DND-41 (cell line): Measurements from ENCODE around the gene CLDN15.

Source experiments
- ATAC-seq: fragments of 200-7000 bp; cut with Tn5 transposase; 3 replicates; pipeline ENCODE4 v1.9.1; 2021; ENCODE audit warnings: low read depth; ENCODE audit not compliant: insufficient read depth
- DNase-seq: peaks from one replicate; pipeline ENCODE4 v3.0.0-alpha.2; 2020
- H2AFZ ChIP-seq: 2 replicates; pipeline ENCODE4 v1.6.0; 2012; ENCODE audit warnings: low read depth, low read length
- H3K27ac ChIP-seq: 2 replicates; pipeline ENCODE4 v1.5.1; 2012; ENCODE audit warnings: low read length, inconsistent platforms
- H3K27me3 ChIP-seq: fragments of 200-600 bp; sonication (generic); 2 replicates; pipeline ENCODE4 v1.6.0; 2012; ENCODE audit warnings: low read length, mild to moderate bottlenecking, inconsistent platforms; ENCODE audit not compliant: insufficient read depth, poor library complexity
- H3K36me3 ChIP-seq: 2 replicates; pipeline ENCODE4 v1.5.1; 2012; ENCODE audit warnings: low read length, inconsistent platforms; ENCODE audit not compliant: insufficient read depth
- H3K4me1 ChIP-seq: 2 replicates; pipeline ENCODE4 v1.5.1; 2012; ENCODE audit warnings: mild to moderate bottlenecking, low read length; ENCODE audit not compliant: insufficient read depth
- H3K4me2 ChIP-seq: 2 replicates; pipeline ENCODE4 v1.6.0; 2012; ENCODE audit warnings: mild to moderate bottlenecking, moderate library complexity, low read length, inconsistent platforms; ENCODE audit not compliant: insufficient read depth
- H3K4me3 ChIP-seq, 2 experiments: fragments of 200-600 bp in 1 of 2; shearing (Covaris generic) in 1 of 2; 2 replicates each; pipeline ENCODE4 v1.5.1; 2012 to 2016; ENCODE audit warnings: inconsistent platforms in 2 of 2, low read length in 2 of 2, mild to moderate bottlenecking in 2 of 2, low read depth in 1 of 2, moderate library complexity in 1 of 2
- H3K79me2 ChIP-seq: 2 replicates; pipeline ENCODE4 v1.6.0; 2012; ENCODE audit warnings: low read length, inconsistent platforms; ENCODE audit not compliant: insufficient read depth
- H3K9ac ChIP-seq: 2 replicates; pipeline ENCODE4 v1.6.0; 2012; ENCODE audit warnings: low read depth, mild to moderate bottlenecking, inconsistent platforms, low read length, moderate library complexity
- H3K9me3 ChIP-seq: 2 replicates; pipeline ENCODE4 v1.5.1; 2012; ENCODE audit warnings: low read length, moderate library complexity, mild to moderate bottlenecking, inconsistent platforms; ENCODE audit not compliant: insufficient read depth, severe bottlenecking
- H4K20me1 ChIP-seq: 2 replicates; pipeline ENCODE4 v1.6.0; 2012; ENCODE audit warnings: low read length; ENCODE audit not compliant: insufficient read depth
- CTCF ChIP-seq: IDR thresholded peaks from 2 replicates; pipeline ENCODE4 v1.5.1; 2012; ENCODE audit warnings: borderline replicate concordance, low read length, moderate library complexity, mild to moderate bottlenecking; ENCODE audit not compliant: poor library complexity, severe bottlenecking; ENCODE audit errors: extremely low read depth
- EZH2 ChIP-seq: IDR thresholded peaks from 3 replicates; pipeline ENCODE4 v1.6.1; 2012; ENCODE audit warnings: borderline replicate concordance, low read depth, mild to moderate bottlenecking, moderate library complexity, low read length, inconsistent platforms; ENCODE audit not compliant: severe bottlenecking

Gene CLDN15

DNA sequence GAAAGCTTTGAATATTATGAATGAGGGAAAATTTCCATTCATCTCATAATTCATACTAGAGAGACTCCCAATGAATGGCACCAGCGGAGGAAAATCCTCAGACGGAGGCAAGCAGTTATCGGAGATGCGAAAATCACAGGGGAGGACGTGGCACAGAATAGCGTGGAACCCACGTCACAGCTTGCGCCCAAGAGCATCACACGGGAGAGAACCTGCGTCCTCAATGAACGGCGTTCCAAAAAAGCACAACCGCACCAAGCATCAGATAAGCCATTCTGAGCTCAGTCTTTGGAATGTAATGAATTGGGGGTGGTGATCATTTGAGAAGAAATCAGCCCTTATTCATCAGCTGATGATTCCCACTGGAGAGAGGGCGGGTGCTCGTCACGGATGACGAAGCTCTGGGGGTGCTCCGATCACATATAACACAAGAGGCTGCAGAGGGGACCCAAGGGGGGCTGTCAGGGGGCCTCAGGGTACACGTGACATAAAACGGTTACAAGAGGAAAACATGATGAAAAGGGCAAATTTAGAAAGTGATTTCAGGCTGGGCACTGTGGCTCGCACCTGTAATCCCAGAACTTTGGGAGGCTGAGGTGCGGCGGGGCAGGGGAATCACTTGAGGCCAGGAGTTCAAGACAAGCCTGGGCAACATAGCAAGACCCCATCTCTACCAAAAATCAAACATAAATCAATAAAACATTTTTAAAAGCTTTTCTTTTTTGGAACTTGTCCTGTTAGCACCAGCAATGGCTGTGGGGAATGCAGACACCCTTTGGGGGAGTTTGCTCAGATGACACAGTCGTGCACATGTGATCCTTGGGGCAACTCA lies 41.1 kb upstream of the CLDN15 start:
- Histone ChIP-seq H4K20me1 (no peaks in the 10 kb centered on the region), H3K79me2 (no peaks in the 10 kb centered on the region), H3K36me3 (no peaks in the 10 kb centered on the region), H3K9me3 (no peaks in the 10 kb centered on the region), H3K9ac (no peak overlapping the region), H3K4me1 (peaks cover 6% of the 10 kb centered on the region), H3K4me2 (no peak overlapping the region), H3K4me3 (no peak overlapping the region), H2AFZ (no peak overlapping the region), H3K27me3 (no peaks in the 10 kb centered on the region), H3K27ac (no peak overlapping the region)
- ATAC-seq (no peak), DNase-seq (no peak)
- TF ChIP-seq EZH2 (no peak), CTCF (no peak)

DNA sequence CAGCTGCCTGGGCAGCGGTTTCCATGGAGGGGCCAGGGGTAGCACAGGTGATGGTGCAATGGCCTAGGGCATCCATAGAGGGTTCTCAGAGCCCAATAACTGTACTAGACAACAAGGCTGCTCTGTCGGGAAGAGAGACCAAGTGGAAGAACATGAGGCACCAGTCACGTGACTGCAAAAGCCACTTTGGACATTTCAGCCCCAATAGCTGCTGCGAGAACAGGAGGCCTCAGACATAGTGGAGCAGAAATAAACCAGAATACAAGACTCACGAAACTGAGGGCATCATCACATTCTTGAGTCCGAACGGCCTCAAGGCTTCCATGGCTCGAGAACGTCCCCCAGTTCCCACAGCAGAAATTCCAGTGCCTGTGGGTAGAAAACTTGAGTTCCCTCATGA lies 39.6 kb upstream of the CLDN15 start:
- no peak overlapping the region for H3K27ac ChIP-seq
- H3K4me2 ChIP-seq, result no peak overlapping the region
- no peaks in the 10 kb centered on the region for H4K20me1 ChIP-seq
- H3K9ac ChIP-seq, result no peak overlapping the region
- no peak for DNase-seq
- no peak overlapping the region for H3K4me3 ChIP-seq
- no peaks in the 10 kb centered on the region for H3K79me2 ChIP-seq
- H3K27me3 ChIP-seq, result no peaks in the 10 kb centered on the region
- no peaks in the 10 kb centered on the region for H3K4me1 ChIP-seq
- H3K36me3 ChIP-seq, result no peaks in the 10 kb centered on the region
- H3K9me3 ChIP-seq, result no peaks in the 10 kb centered on the region
- no peak for ATAC-seq
- H2AFZ ChIP-seq, result no peak overlapping the region
- TF ChIP-seq EZH2, result no peak
- TF ChIP-seq CTCF, result no peak

- H3K79me2 ChIP-seq, result no peaks in the 10 kb centered on the region
- no peak overlapping the region for H3K27ac ChIP-seq
- no peaks in the 10 kb centered on the region for H3K36me3 ChIP-seq
- no peaks in the 10 kb centered on the region for H3K27me3 ChIP-seq
- H3K9me3 ChIP-seq, result no peaks in the 10 kb centered on the region
- no peak overlapping the region for H3K4me2 ChIP-seq
- H3K9ac ChIP-seq, result no peak overlapping the region
- DNase-seq (no peak), ATAC-seq (no peak)
- no peak for TF ChIP-seq CTCF
- no peak for TF ChIP-seq EZH2
- no peaks in the 10 kb centered on the region for H4K20me1 ChIP-seq
- H2AFZ ChIP-seq, result no peak overlapping the region
- H3K4me1 ChIP-seq, result no peaks in the 10 kb centered on the region
- H3K4me3 ChIP-seq, result no peak overlapping the region
Observed at GRCh38 chr7:101273206-101273605, 35.6 kb upstream of the CLDN15 start.

DNA sequence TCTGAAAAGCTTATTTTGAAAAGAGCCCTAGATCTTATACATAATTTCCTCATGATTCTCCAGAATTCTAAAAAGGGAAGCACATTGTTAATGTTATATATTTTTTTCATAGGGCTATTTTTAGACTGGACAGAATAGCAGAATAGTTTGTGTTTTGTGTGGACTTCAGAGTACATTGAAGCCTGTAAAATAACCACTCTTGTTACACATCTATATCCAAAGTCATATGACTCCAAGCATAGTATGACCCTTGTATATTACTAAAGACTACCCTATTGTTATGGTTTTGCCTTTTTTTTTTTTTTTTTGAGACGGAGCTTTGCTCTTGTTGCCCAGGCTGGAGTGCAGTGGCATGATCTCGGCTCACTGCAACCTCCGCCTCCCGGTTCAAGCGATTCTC lies 33.4 kb upstream of the CLDN15 start:
- Histone ChIP-seq H4K20me1 (no peaks in the 10 kb centered on the region), H3K79me2 (no peaks in the 10 kb centered on the region), H3K36me3 (no peaks in the 10 kb centered on the region), H3K4me3 (no peak overlapping the region), H3K4me1 (no peaks in the 10 kb centered on the region), H3K27me3 (no peaks in the 10 kb centered on the region), H3K27ac (no peak overlapping the region), H3K9ac (no peak overlapping the region), H3K9me3 (no peaks in the 10 kb centered on the region), H3K4me2 (no peak overlapping the region), H2AFZ (no peak overlapping the region)
- ATAC-seq, result no peak
- TF ChIP-seq EZH2 (no peak), CTCF (no peak)
- no peak for DNase-seq
